ENCODE data around the gene ST6GALNAC3. TPM values are rescaled to one million over a fixed set of nuclear protein-coding genes. Genes with fewer than 3 reads are reported as not detected.

Gene ST6GALNAC3
- total RNA-seq, 2 experiments from 2014 or later, result 0.50 to 1.2 TPM

- no TSS peak for BruUV-seq (replicated peaks)
- CTCF ChIA-PET (ENCODE audit: unreplicated experiment), result no interaction called here
- Histone ChIP-seq H3K9me3 (ENCODE audit: low read length) (no peaks in the 10 kb centered on the region), H2AFZ (ENCODE audit: low read length) (no peak overlapping the region), H3K27ac (ENCODE audit: low read depth, low read length, poor library complexity, severe bottlenecking) (no peak overlapping the region), H3K4me3 (ENCODE audit: low read depth, low read length, poor library complexity, severe bottlenecking) (no peak overlapping the region), H4K20me1 (ENCODE audit: insufficient read depth, low read length) (no peaks in the 10 kb centered on the region), H3K9me2 (ENCODE audit: insufficient read depth, low read length) (no peaks in the 10 kb centered on the region), H3K4me2 (ENCODE audit: low read length) (no peak overlapping the region), H3K36me3 (ENCODE audit: insufficient read depth, low read length) (no peaks in the 10 kb centered on the region), H3K79me2 (ENCODE audit: insufficient read depth, low read depth, low read length) (no peaks in the 10 kb centered on the region), H3K4me1 (ENCODE audit: insufficient read depth, low read length, poor library complexity, severe bottlenecking) (no peaks in the 10 kb centered on the region)
- intact Hi-C loops (cut with micrococcal nuclease; ENCODE audit: unreplicated experiment), result no loop called here
- POLR2A ChIA-PET, result no interaction called here
- TF ChIP-seq EZH2phosphoT487 (IDR thresholded peaks at IDR 0.05; ENCODE audit: borderline replicate concordance, low read depth, low read length) (no peak), CTCF (conservative IDR thresholded peaks at IDR 0.05; ENCODE audit: low read length) (no peak)
- no peak for DNase-seq (ENCODE audit: low spot score)
Observed at GRCh38 chr1:76471536-76471935, 397.0 kb downstream of the ST6GALNAC3 start.

DNA sequence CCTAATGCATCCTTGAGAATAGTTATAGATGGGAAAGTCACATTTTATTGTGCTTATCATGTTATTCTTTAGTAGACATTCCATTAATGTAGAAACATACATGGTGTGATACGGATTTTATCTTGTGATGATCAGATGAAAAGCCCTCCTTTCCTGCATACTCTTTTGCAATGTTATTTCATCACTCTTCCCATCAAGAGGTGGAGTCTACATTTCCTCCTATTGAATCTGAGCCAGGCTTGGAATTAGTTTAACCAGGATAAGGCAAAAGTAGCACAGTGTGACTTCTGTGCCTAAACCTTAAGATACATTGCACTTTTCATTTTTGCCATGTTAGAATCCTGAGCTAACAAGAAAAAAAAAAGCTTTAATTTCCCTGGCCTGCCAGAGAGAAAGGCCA lies 399.0 kb downstream of the ST6GALNAC3 start:
- no peak for DNase-seq (ENCODE audit: low spot score)
- Histone ChIP-seq H4K20me1 (ENCODE audit: insufficient read depth, low read length) (no peaks in the 10 kb centered on the region), H3K27ac (ENCODE audit: low read depth, low read length, poor library complexity, severe bottlenecking) (no peak overlapping the region), H3K4me2 (ENCODE audit: low read length) (no peak overlapping the region), H3K9me3 (ENCODE audit: low read length) (no peaks in the 10 kb centered on the region), H3K4me1 (ENCODE audit: insufficient read depth, low read length, poor library complexity, severe bottlenecking) (no peaks in the 10 kb centered on the region), H3K79me2 (ENCODE audit: insufficient read depth, low read depth, low read length) (no peaks in the 10 kb centered on the region), H3K9me2 (ENCODE audit: insufficient read depth, low read length) (no peaks in the 10 kb centered on the region), H2AFZ (ENCODE audit: low read length) (no peak overlapping the region), H3K4me3 (ENCODE audit: low read depth, low read length, poor library complexity, severe bottlenecking) (no peak overlapping the region), H3K36me3 (ENCODE audit: insufficient read depth, low read length) (no peaks in the 10 kb centered on the region)
- no peak for TF ChIP-seq CTCF (conservative IDR thresholded peaks at IDR 0.05; ENCODE audit: low read length)
- no peak for TF ChIP-seq EZH2phosphoT487 (IDR thresholded peaks at IDR 0.05; ENCODE audit: borderline replicate concordance, low read depth, low read length)
- CTCF ChIA-PET (ENCODE audit: unreplicated experiment), result no interaction called here
- intact Hi-C loops (cut with micrococcal nuclease; ENCODE audit: unreplicated experiment), result no loop called here
- BruUV-seq (replicated peaks), result no TSS peak
- POLR2A ChIA-PET, result no interaction called here

DNA sequence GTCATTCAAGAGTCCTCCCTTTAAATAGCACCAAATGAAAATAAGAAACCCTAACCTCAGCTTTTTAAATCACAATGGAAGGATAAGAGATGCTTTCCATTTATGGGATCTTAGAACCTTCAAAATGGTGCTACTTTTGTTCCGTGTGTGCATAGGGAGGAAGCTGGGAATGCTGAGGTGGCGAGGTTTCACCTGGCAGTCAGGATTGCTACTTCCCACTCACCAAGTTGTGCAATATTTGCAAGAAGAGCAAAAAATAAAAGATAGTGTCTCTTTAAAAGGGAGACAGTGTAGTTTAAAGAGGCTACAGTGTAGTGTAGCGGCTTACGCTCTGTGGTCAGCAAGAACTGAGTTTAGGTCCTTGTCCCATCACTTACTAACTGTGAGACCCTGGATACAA lies 400.4 kb downstream of the ST6GALNAC3 start:
- TF ChIP-seq CTCF (conservative IDR thresholded peaks at IDR 0.05; ENCODE audit: low read length), result no peak
- TF ChIP-seq EZH2phosphoT487 (IDR thresholded peaks at IDR 0.05; ENCODE audit: borderline replicate concordance, low read depth, low read length), result no peak
- Histone ChIP-seq H3K4me3 (ENCODE audit: low read depth, low read length, poor library complexity, severe bottlenecking) (no peak overlapping the region), H3K36me3 (ENCODE audit: insufficient read depth, low read length) (no peaks in the 10 kb centered on the region), H2AFZ (ENCODE audit: low read length) (no peak overlapping the region), H3K9me2 (ENCODE audit: insufficient read depth, low read length) (no peaks in the 10 kb centered on the region), H3K27ac (ENCODE audit: low read depth, low read length, poor library complexity, severe bottlenecking) (no peak overlapping the region), H3K4me1 (ENCODE audit: insufficient read depth, low read length, poor library complexity, severe bottlenecking) (no peaks in the 10 kb centered on the region), H3K9me3 (ENCODE audit: low read length) (no peaks in the 10 kb centered on the region), H3K79me2 (ENCODE audit: insufficient read depth, low read depth, low read length) (no peaks in the 10 kb centered on the region), H3K4me2 (ENCODE audit: low read length) (no peak overlapping the region), H4K20me1 (ENCODE audit: insufficient read depth, low read length) (no peaks in the 10 kb centered on the region)
- ChIA-PET CTCF (ENCODE audit: unreplicated experiment) (no interaction called here), POLR2A (no interaction called here)
- no TSS peak for BruUV-seq (replicated peaks)
- intact Hi-C loops (cut with micrococcal nuclease; ENCODE audit: unreplicated experiment), result no loop called here
- no peak for DNase-seq (ENCODE audit: low spot score)

Data from OCI-LY7 (cell line).